K562 (cell line): ENCODE data around the gene UNKL. TPM values are rescaled to one million over a fixed set of nuclear protein-coding genes. Genes with fewer than 3 reads are reported as not detected.

Experiments used
- ATAC-seq: fragments of 200-7000 bp; cut with Tn5 transposase; 3 replicates; pipeline ENCODE4 v1.9.1; 2020; ENCODE audit warnings: moderate library complexity
- BruUV-seq: library from RNA; stranded (reverse); fragments of 400-500 nt; replicated peaks from 2 replicates; lab custom pipeline; 2021; lab: Mats Ljungman, UMichigan
- CTCF ChIA-PET: fragments of 300-600 bp; formaldehyde crosslinking; extraction: SDS; loops from one replicate; lab custom pipeline; 2021; ENCODE audit warnings: low intra/inter-chr PET ratio; lab: Yijun Ruan, JAX
- POLR2A ChIA-PET: fragments of 300-600, 350-650 bp; sonication (Branson Sonifier 250); formaldehyde crosslinking; extraction: SDS; loops from one replicate; lab custom pipeline; 2021; ENCODE audit warnings: antibody characterized with exemption, inconsistent platforms; lab: Yijun Ruan, JAX
- DNase-seq, 4 experiments: peaks; one replicate each; pipeline versions ENCODE4 v3.0.0 to v3.0.0-alpha.2; 2011 to 2018; ENCODE audit warnings: low spot score in 3 of 4, mixed read lengths in 3 of 4; ENCODE audit errors: extremely low read depth in 1 of 4
- FAIRE-seq: peaks from 2 replicates; lab custom pipeline; 2011; peaks lifted over from hg19 to GRCh38; lab: Jason Lieb, UNC
- H2AFZ ChIP-seq: 2 replicates; pipeline ENCODE4 v1.6.0; 2011; ENCODE audit warnings: low read depth, low read length, control low read depth, inconsistent platforms
- H3K27ac ChIP-seq: fragments of 200-600 bp; 3 replicates; pipeline ENCODE4 v1.8.0; 2011; ENCODE audit warnings: low read depth, mild to moderate bottlenecking, control low read depth, inconsistent platforms, low read length, moderate library complexity, mixed read lengths; ENCODE audit errors: extremely low read depth
- H3K27me3 ChIP-seq, 2 experiments: fragments of 300-600 bp in 1 of 2; 2 replicates in 1 of 2; 3 replicates in 1 of 2; pipeline versions ENCODE4 v1.6.0 to v1.8.0; 2011; ENCODE audit warnings: inconsistent platforms in 2 of 2, low read length in 2 of 2, mild to moderate bottlenecking in 1 of 2, mixed read lengths in 1 of 2, moderate library complexity in 1 of 2; ENCODE audit not compliant: control insufficient read depth in 2 of 2, insufficient read depth in 2 of 2
- H3K36me3 ChIP-seq: fragments of 300-600 bp; 3 replicates; pipeline ENCODE4 v1.8.0; 2011; ENCODE audit warnings: mild to moderate bottlenecking, low read length, inconsistent platforms; ENCODE audit not compliant: control insufficient read depth, insufficient read depth
- H3K4me1 ChIP-seq, 2 experiments: fragments of 200-600 bp in 1 of 2; replicated peaks in 1 of 2; 2 replicates in 1 of 2; 3 replicates in 1 of 2; pipeline versions ENCODE4 v1.5.1 to v1.8.0; 2011; ENCODE audit warnings: inconsistent platforms in 2 of 2, low read length in 2 of 2, mild to moderate bottlenecking in 1 of 2, mixed read lengths in 1 of 2, moderate library complexity in 1 of 2; ENCODE audit not compliant: control insufficient read depth in 2 of 2, insufficient read depth in 2 of 2
- H3K4me2 ChIP-seq: 2 replicates; pipeline ENCODE4 v1.6.1; 2011; ENCODE audit warnings: low read length, control low read depth, inconsistent platforms, mixed read lengths; ENCODE audit not compliant: insufficient read depth
- H3K4me3 ChIP-seq: fragments of 200-600 bp; sonication (generic), shearing (Covaris generic); 2 replicates; pipeline ENCODE4 v1.5.1; 2016; ENCODE audit warnings: control low read depth, inconsistent platforms
- H3K79me2 ChIP-seq: fragments of 200-600 bp; 3 replicates; pipeline ENCODE4 v1.8.0; 2011; ENCODE audit warnings: low read length, inconsistent platforms; ENCODE audit not compliant: control insufficient read depth, insufficient read depth
- H3K9ac ChIP-seq, 2 experiments: 2 replicates each; pipeline versions ENCODE4 v1.6.0 to v1.6.1; 2011; ENCODE audit warnings: low read depth in 2 of 2, low read length in 2 of 2, control low read depth in 1 of 2, inconsistent platforms in 1 of 2, mild to moderate bottlenecking in 1 of 2, mixed read lengths in 1 of 2; ENCODE audit not compliant: insufficient read depth in 1 of 2
- H3K9me1 ChIP-seq: one replicate; pipeline ENCODE4 v1.6.0; 2011; ENCODE audit warnings: inconsistent platforms, mild to moderate bottlenecking, low read length, moderate library complexity; ENCODE audit not compliant: control insufficient read depth, insufficient read depth
- H3K9me3 ChIP-seq: replicated peaks from 2 replicates; pipeline ENCODE4 v1.5.1; 2011; ENCODE audit warnings: low read depth, low read length, inconsistent platforms; ENCODE audit not compliant: control insufficient read depth, insufficient read depth
- H4K20me1 ChIP-seq: replicated peaks from 2 replicates; pipeline ENCODE4 v1.6.1; 2011; ENCODE audit warnings: low read length, inconsistent platforms, mixed read lengths; ENCODE audit not compliant: control insufficient read depth, insufficient read depth
- CCAR2 ChIP-seq: fragments of 200-400 bp; formaldehyde crosslinking; IDR thresholded peaks from 2 replicates; pipeline ENCODE4 v1.6.1; 2017; ENCODE audit warnings: mild to moderate bottlenecking, low read depth, low read length
- HMGN3 ChIP-seq: IDR thresholded peaks from 2 replicates; pipeline ENCODE4 v1.6.1; 2011; ENCODE audit warnings: borderline replicate concordance, low read depth, mild to moderate bottlenecking, mixed read lengths, low read length; ENCODE audit not compliant: insufficient read length; ENCODE audit errors: extremely low read depth
- HNRNPK ChIP-seq: fragments of 200-400 bp; formaldehyde crosslinking; IDR thresholded peaks from one replicate; pipeline ENCODE4 v1.6.1; 2018; ENCODE audit warnings: mild to moderate bottlenecking, low read depth, low read length; ENCODE audit not compliant: poor library complexity, severe bottlenecking
- HSF4 ChIP-seq: fragments of 250-450 bp; sonication (Bioruptor Pico); IDR thresholded peaks from 2 replicates; pipeline ENCODE4 v2.1.2; 2022; ENCODE audit warnings: mild to moderate bottlenecking, moderate library complexity, borderline replicate concordance
- NCOR1 ChIP-seq: fragments of 450-650 bp; IDR thresholded peaks from 2 replicates; pipeline ENCODE4 v1.6.1; 2016; ENCODE audit warnings: mild to moderate bottlenecking, moderate library complexity
- OTX1 ChIP-seq: fragments of 450-650 bp; formaldehyde crosslinking; IDR thresholded peaks from 2 replicates; pipeline ENCODE4 v1.4.0; 2022; ENCODE audit warnings: mild to moderate bottlenecking
- PHF20 ChIP-seq: fragments of 450-650 bp; IDR thresholded peaks from 2 replicates; pipeline ENCODE4 v1.6.1; 2018; ENCODE audit not compliant: partially characterized antibody
- PURB ChIP-seq: sonication (generic); formaldehyde crosslinking; IDR thresholded peaks from 2 replicates; pipeline ENCODE4 v1.9.0; 2021; ENCODE audit warnings: low read depth, mild to moderate bottlenecking, missing genetic modification reagents
- SPI1 ChIP-seq: IDR thresholded peaks from 2 replicates; pipeline ENCODE4 v1.6.1; 2011; ENCODE audit warnings: low read depth, low read length, control low read depth, borderline replicate concordance
- TGIF2 ChIP-seq: sonication (generic); formaldehyde crosslinking; IDR thresholded peaks from 2 replicates; pipeline ENCODE4 v1.8.1; 2022; ENCODE audit warnings: mild to moderate bottlenecking, missing genetic modification reagents, moderate library complexity
- TSC22D4 ChIP-seq: fragments of 450-650 bp; IDR thresholded peaks from 2 replicates; pipeline ENCODE4 v1.6.1; 2016; ENCODE audit warnings: missing genetic modification characterization, missing biosample characterization, control low read depth
- ZNF274 ChIP-seq: IDR thresholded peaks from 2 replicates; pipeline ENCODE4 v1.6.1; 2011; ENCODE audit warnings: low read depth, mild to moderate bottlenecking, low read length, moderate library complexity, borderline replicate concordance
- ZNF57 ChIP-seq: fragments of 450-650 bp; formaldehyde crosslinking; IDR thresholded peaks from 2 replicates; pipeline ENCODE4 v1.4.0; 2020; ENCODE audit warnings: mild to moderate bottlenecking, moderate library complexity
- ZNF778 ChIP-seq: fragments of 450-650 bp; formaldehyde crosslinking; IDR thresholded peaks from 2 replicates; pipeline ENCODE4 v1.4.0; 2020; ENCODE audit warnings: mild to moderate bottlenecking, moderate library complexity
- WGBS: fragments of 100-300 bp; shearing (Covaris generic); methylation state at CpG from one replicate; pipeline ENCODE4 v1.1.6; 2016; ENCODE audit warnings: low coverage, mixed read lengths; ENCODE audit not compliant: insufficient coverage; ENCODE audit errors: missing lambda C conversion rate; 5-methylcytosine and 5-hydroxymethylcytosine counted together
- in situ Hi-C: fragments of 300-500 bp; cut with MboI; formaldehyde crosslinking; loops from 4 replicates; pipeline ENCODE4 v1.15.0; 2018; ENCODE audit warnings: inconsistent platforms, mixed read lengths
- intact Hi-C: fragments of 100-400 bp; cut with micrococcal nuclease; formaldehyde crosslinking; loops from 2 replicates; pipeline ENCODE4 v1.14.2; 2022
- polyA plus RNA-seq, 8 experiments: library from polyadenylated mRNA; depleted of rRNA in 4 of 8; stranded (reverse) in 5 of 8; unstranded in 3 of 8; fragments of >200 nt; fragmentation: Nextera tagmentation in 2 of 8; fragmentation: Illumina TruSeq in 1 of 8; extraction: Ambion mirVana in 2 of 8; extraction: Trizol in 1 of 8; gene quantifications; 2 replicates each; pipeline versions ENCODE4 v1.2.1 to v1.2.3, GENCODE V29; 2011 to 2014; ENCODE audit warnings: inconsistent platforms in 1 of 8, missing spikeins in 1 of 8
- total RNA-seq, 7 experiments: library from RNA; depleted of rRNA in 6 of 7; stranded (reverse); fragments of >200 nt in 6 of 7; fragmentation: Illumina TruSeq in 2 of 7; extraction: Trizol in 2 of 7; gene quantifications; 2 replicates each; pipeline versions ENCODE4 v1.2.1 to v1.2.3, GENCODE V29; 2011 to 2021; ENCODE audit warnings: low replicate concordance in 1 of 7
- TF ChIP-seq, protein P1 (sequence below): fragments of 200-400 bp; formaldehyde crosslinking; IDR thresholded peaks from 2 replicates; pipeline ENCODE4 v1.6.1; 2017; ENCODE audit warnings: mild to moderate bottlenecking, low read depth, low read length, moderate library complexity
- TF ChIP-seq, protein P2 (sequence below): sonication (generic); formaldehyde crosslinking; IDR thresholded peaks from 2 replicates; pipeline ENCODE4 v1.8.1; 2022; ENCODE audit warnings: missing genetic modification reagents
- TF ChIP-seq, protein P3 (sequence below): IDR thresholded peaks from 2 replicates; pipeline ENCODE4 v1.6.1; 2011; ENCODE audit not compliant: insufficient read length; ENCODE audit errors: extremely low read depth
- TF ChIP-seq, protein P4 (sequence below): fragments of 450-650 bp; IDR thresholded peaks from 2 replicates; pipeline ENCODE4 v1.7.0; 2016; ENCODE audit warnings: borderline replicate concordance

UNKL gene
- total and polyA plus RNA-seq, 9 of the 15 experiments (the other 6 are each of a cell fraction or from before 2014, with no cell fraction given): 0.37 to 30.2 (median 5.1) TPM

DNA sequence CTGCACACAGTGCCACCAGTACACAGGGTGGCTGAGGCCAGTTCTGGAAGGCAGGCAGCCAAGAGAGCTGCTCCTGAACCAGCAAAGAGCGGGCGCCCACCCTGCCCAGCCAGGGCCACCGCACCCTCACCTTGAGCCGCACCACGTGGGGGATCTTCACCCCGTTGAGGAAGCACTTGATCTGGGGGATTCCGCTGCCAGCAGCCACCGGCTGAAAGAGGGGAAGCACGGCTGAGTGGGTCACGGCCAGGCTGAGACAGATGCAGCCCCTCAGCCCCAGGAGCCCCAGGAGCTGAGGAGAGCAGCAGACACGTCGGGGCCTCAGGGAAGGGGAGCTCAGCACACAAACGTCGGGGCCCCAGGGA is 44.5 kb upstream of the UNKL start:
- ATAC-seq (no peak), DNase-seq (no peak), FAIRE-seq (no peak)
- Histone ChIP-seq H4K20me1 (0 out of 2 replicates have a peak, but pooled peaks cover 5% of the 10 kb centered on the region), H3K9me1 (peaks cover 3% of the 10 kb centered on the region), H3K79me2 (no peaks in the 10 kb centered on the region), H3K4me1 (peaks cover 0 to 10% of the 10 kb centered on the region in 2 experiments; a peak in 2 of 5 replicates), H3K27ac (no peak overlapping the region), H3K9ac (no peak overlapping the region; a peak in 1 of 4 replicates), H3K4me3 (no peak overlapping the region), H2AFZ (no peak overlapping the region), H3K4me2 (no peak overlapping the region), H3K27me3 (no peaks in the 10 kb centered on the region), H3K36me3 (peaks cover 67% of the 10 kb centered on the region; the same call in 2 of the 3 replicates), H3K9me3 (no peaks in the 10 kb centered on the region)
- BruUV-seq: no TSS peak
- 100% methylated on average over 7 of the region's 14 CpGs for WGBS
- in situ Hi-C loops: no loop called here
- CTCF ChIA-PET: no interaction called here
- TF ChIP-seq NCOR1 (no peak), TGIF2 (CRISPR knock-in tag) (no peak), CCAR2 (no peak), PURB (CRISPR knock-in tag) (no peak), OTX1 (no peak), HNRNPK (no peak), TSC22D4 (tag) (no peak), HMGN3 (no peak), ZNF57 (CRISPR knock-in tag) (no peak), PHF20 (no peak), ZNF274 (no peak), HSF4 (no peak), SPI1 (no peak), ZNF778 (CRISPR knock-in tag) (no peak)
- TF ChIP-seq, protein P1, sequence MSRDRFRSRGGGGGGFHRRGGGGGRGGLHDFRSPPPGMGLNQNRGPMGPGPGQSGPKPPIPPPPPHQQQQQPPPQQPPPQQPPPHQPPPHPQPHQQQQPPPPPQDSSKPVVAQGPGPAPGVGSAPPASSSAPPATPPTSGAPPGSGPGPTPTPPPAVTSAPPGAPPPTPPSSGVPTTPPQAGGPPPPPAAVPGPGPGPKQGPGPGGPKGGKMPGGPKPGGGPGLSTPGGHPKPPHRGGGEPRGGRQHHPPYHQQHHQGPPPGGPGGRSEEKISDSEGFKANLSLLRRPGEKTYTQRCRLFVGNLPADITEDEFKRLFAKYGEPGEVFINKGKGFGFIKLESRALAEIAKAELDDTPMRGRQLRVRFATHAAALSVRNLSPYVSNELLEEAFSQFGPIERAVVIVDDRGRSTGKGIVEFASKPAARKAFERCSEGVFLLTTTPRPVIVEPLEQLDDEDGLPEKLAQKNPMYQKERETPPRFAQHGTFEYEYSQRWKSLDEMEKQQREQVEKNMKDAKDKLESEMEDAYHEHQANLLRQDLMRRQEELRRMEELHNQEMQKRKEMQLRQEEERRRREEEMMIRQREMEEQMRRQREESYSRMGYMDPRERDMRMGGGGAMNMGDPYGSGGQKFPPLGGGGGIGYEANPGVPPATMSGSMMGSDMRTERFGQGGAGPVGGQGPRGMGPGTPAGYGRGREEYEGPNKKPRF: no peak
- TF ChIP-seq, protein P2, sequence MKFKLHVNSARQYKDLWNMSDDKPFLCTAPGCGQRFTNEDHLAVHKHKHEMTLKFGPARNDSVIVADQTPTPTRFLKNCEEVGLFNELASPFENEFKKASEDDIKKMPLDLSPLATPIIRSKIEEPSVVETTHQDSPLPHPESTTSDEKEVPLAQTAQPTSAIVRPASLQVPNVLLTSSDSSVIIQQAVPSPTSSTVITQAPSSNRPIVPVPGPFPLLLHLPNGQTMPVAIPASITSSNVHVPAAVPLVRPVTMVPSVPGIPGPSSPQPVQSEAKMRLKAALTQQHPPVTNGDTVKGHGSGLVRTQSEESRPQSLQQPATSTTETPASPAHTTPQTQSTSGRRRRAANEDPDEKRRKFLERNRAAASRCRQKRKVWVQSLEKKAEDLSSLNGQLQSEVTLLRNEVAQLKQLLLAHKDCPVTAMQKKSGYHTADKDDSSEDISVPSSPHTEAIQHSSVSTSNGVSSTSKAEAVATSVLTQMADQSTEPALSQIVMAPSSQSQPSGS (CRISPR knock-in tag): no peak
- TF ChIP-seq, protein P3, sequence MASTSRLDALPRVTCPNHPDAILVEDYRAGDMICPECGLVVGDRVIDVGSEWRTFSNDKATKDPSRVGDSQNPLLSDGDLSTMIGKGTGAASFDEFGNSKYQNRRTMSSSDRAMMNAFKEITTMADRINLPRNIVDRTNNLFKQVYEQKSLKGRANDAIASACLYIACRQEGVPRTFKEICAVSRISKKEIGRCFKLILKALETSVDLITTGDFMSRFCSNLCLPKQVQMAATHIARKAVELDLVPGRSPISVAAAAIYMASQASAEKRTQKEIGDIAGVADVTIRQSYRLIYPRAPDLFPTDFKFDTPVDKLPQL: no peak
- TF ChIP-seq, protein P4, sequence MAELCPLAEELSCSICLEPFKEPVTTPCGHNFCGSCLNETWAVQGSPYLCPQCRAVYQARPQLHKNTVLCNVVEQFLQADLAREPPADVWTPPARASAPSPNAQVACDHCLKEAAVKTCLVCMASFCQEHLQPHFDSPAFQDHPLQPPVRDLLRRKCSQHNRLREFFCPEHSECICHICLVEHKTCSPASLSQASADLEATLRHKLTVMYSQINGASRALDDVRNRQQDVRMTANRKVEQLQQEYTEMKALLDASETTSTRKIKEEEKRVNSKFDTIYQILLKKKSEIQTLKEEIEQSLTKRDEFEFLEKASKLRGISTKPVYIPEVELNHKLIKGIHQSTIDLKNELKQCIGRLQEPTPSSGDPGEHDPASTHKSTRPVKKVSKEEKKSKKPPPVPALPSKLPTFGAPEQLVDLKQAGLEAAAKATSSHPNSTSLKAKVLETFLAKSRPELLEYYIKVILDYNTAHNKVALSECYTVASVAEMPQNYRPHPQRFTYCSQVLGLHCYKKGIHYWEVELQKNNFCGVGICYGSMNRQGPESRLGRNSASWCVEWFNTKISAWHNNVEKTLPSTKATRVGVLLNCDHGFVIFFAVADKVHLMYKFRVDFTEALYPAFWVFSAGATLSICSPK: no peak
- POLR2A ChIA-PET: no interaction called here
- intact Hi-C loops: no loop called here
